Peyer's patch (tissue), 4 donors: Measurements from ENCODE around the gene MT1M.
"Not testable (repeated sequence)": the region's sequence is repeated elsewhere in the genome, so short reads cannot be mapped to it uniquely, and the experiment has no call there.

Source experiments
- POLR2A ChIP-seq, 2 donors: fragments of 450-650 bp; IDR thresholded peaks; one replicate each; pipeline ENCODE4 v1.5.1; 2017; ENCODE audit warnings: antibody characterized with exemption in 2 of 2, mild to moderate bottlenecking in 2 of 2, moderate library complexity in 2 of 2
- TF ChIP-seq, protein P1 (sequence below), 6 experiments: fragments of 450-650 bp in 4 of 6; fragments of 200-600 bp in 2 of 6; sonication (generic) in 1 of 6; IDR thresholded peaks; one replicate each; pipeline ENCODE4 v1.5.1; 2017 to 2019; ENCODE audit warnings: antibody characterized with exemption in 6 of 6, mild to moderate bottlenecking in 3 of 6, moderate library complexity in 1 of 6

DNA sequence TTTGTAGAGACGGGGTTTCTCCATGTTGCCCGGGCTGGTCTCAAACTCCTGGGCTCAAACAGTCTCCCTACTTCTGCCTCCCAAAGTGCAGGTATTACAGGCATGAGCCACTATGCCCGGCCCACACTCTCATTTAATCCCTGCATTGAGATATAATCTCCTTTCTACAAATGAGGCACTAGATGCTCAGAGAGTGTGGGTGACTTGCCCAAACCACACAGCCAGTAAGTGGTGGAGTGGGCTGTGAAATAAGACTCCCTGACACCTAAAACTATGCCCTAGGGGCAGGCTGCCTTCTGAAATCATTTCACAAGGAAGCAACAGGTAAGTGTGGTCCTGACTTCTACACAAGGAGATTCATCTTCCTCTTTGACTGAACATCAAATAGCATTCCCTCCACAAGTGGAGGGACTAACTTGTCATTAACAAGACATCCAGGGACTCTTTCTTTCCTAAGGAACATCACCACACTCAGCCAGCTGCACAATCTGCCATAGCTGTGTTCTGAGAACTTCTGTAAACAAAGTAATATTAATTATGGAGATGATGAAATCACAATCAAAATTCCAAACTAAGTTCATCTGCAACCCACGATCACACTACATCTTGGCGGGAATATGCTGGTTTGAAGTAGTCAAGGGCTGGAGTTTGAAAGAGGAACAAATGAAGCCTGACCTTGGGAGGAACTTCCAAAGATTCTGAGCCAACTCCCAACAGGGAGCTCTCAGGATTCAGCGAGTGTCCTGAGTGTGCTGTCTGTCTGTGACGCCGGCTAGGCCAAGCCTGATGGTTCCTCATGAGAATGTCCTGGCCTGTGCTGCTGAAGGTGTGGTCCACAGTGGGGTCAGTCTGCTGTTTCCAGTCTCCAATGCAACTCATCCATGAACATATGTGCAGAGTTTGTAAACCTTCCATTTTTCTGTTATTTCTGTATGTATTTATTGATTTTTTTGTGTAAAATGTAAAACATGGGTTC lies 33.1 kb downstream of the MT1M start:
- TF ChIP-seq, protein P1, sequence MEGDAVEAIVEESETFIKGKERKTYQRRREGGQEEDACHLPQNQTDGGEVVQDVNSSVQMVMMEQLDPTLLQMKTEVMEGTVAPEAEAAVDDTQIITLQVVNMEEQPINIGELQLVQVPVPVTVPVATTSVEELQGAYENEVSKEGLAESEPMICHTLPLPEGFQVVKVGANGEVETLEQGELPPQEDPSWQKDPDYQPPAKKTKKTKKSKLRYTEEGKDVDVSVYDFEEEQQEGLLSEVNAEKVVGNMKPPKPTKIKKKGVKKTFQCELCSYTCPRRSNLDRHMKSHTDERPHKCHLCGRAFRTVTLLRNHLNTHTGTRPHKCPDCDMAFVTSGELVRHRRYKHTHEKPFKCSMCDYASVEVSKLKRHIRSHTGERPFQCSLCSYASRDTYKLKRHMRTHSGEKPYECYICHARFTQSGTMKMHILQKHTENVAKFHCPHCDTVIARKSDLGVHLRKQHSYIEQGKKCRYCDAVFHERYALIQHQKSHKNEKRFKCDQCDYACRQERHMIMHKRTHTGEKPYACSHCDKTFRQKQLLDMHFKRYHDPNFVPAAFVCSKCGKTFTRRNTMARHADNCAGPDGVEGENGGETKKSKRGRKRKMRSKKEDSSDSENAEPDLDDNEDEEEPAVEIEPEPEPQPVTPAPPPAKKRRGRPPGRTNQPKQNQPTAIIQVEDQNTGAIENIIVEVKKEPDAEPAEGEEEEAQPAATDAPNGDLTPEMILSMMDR (IDR thresholded peaks at IDR 0.05): not testable (repeated sequence)
- TF ChIP-seq POLR2A (IDR thresholded peaks at IDR 0.05): not testable (repeated sequence)
